Measurements from ENCODE around the gene ZNF662. TPM values are rescaled to one million over a fixed set of nuclear protein-coding genes. Genes with fewer than 3 reads are reported as not detected.
A peak's percentile ranks its signal among the peaks of the same experiment; 100 is the strongest.

The ZNF662 gene
- total RNA-seq, 1 experiment from 2014 or later: not detected

- no peak for DNase-seq (ENCODE audit: extremely low read depth, low read depth)
Measured at GRCh38 chr3:42935472-42935871, 29.5 kb downstream of the ZNF662 start.

- no peak for DNase-seq (ENCODE audit: extremely low read depth, low read depth)
Measured at GRCh38 chr3:42936157-42936981, 30.4 kb downstream of the ZNF662 start.

GRCh38 chr3:42937334-42937733 is 31.4 kb downstream of the ZNF662 start:
- DNase-seq (ENCODE audit: extremely low read depth, low read depth): no peak

- DNase-seq (ENCODE audit: extremely low read depth, low read depth): no peak
Measured at GRCh38 chr3:42942693-42943092, 36.8 kb downstream of the ZNF662 start.

GRCh38 chr3:42946050-42946449 is 40.1 kb downstream of the ZNF662 start:
- no peak for DNase-seq (ENCODE audit: extremely low read depth, low read depth)

- no peak for DNase-seq (ENCODE audit: extremely low read depth, low read depth)
Measured at GRCh38 chr3:42957573-42957972, 51.6 kb downstream of the ZNF662 start.

GRCh38 chr3:42960282-42960681 is 54.3 kb downstream of the ZNF662 start:
- DNase-seq (ENCODE audit: extremely low read depth, low read depth): peak; percentile 1

- DNase-seq (ENCODE audit: extremely low read depth, low read depth): no peak
Measured at GRCh38 chr3:42960786-42961185, 54.8 kb downstream of the ZNF662 start.

GRCh38 chr3:42961633-42962032 is 55.7 kb downstream of the ZNF662 start:
- peak; percentile 23 for DNase-seq (ENCODE audit: extremely low read depth, low read depth)

GRCh38 chr3:42963269-42963668 is 57.3 kb downstream of the ZNF662 start:
- no peak for DNase-seq (ENCODE audit: extremely low read depth, low read depth)

- DNase-seq (ENCODE audit: extremely low read depth, low read depth): no peak
Measured at GRCh38 chr3:42964266-42964665, 58.3 kb downstream of the ZNF662 start.

Other genes with a start within 250 kb of the ZNF662 start
- not detected in 2 replicates for gene KLHL40, start 220.6 kb upstream of the ZNF662 start, total RNA-seq (2014; rRNA removed; shearing (Covaris generic))
- gene HHATL, start 203.3 kb upstream of the ZNF662 start, total RNA-seq (2014; rRNA removed; shearing (Covaris generic)): not detected in 2 replicates
- gene CCDC13, start 132.9 kb upstream of the ZNF662 start, total RNA-seq (2014; rRNA removed; shearing (Covaris generic)): 0.87 and 2.8 TPM in 2 replicates
- gene HIGD1A, start 101.7 kb upstream of the ZNF662 start, total RNA-seq (2014; rRNA removed; shearing (Covaris generic)): 121 and 123 TPM in 2 replicates
- not detected in 2 replicates for gene ACKR2, start 96.7 kb upstream of the ZNF662 start, total RNA-seq (2014; rRNA removed; shearing (Covaris generic))
- not detected in 2 replicates for gene CYP8B1, start 30.3 kb upstream of the ZNF662 start, total RNA-seq (2014; rRNA removed; shearing (Covaris generic))
- gene GASK1A, start 73.2 kb downstream of the ZNF662 start, total RNA-seq (2014; rRNA removed; shearing (Covaris generic)): not detected in 2 replicates
- gene POMGNT2, start 199.9 kb downstream of the ZNF662 start, total RNA-seq (2014; rRNA removed; shearing (Covaris generic)): 7.1 and 7.8 TPM in 2 replicates

All from NCI-H460 (cell line).